GM23338 (cell line): ENCODE data around the gene LRIT3. TPM values are rescaled to one million over a fixed set of nuclear protein-coding genes. Genes with fewer than 3 reads are reported as not detected.
A peak's percentile ranks its signal among the peaks of the same experiment; 100 is the strongest.

ENCODE experiments used
- ATAC-seq: fragments of 200-7000 bp; cut with Tn5 transposase; 3 replicates; pipeline ENCODE4 v1.9.1; 2020
- DNase-seq: peaks from one replicate; pipeline ENCODE4 v3.0.0-alpha.2; 2015; ENCODE audit warnings: low spot score
- H2AFZ ChIP-seq: fragments of 200-600 bp; sonication (generic); 2 replicates; pipeline ENCODE4 v1.8.0; 2016; ENCODE audit warnings: antibody characterized with exemption, mild to moderate bottlenecking, moderate library complexity
- H3F3A ChIP-seq: fragments of 200-600 bp; sonication (generic); replicated peaks from 2 replicates; pipeline ENCODE4 v1.8.0; 2017; ENCODE audit warnings: antibody characterized with exemption, mixed run types, low read depth
- H3K27ac ChIP-seq: fragments of 200-600 bp; sonication (generic); 2 replicates; pipeline ENCODE4 v1.6.1; 2016; ENCODE audit warnings: low read depth
- H3K27me3 ChIP-seq: fragments of 200-600 bp; sonication (generic); 2 replicates; pipeline ENCODE4 v1.8.0; 2016; ENCODE audit warnings: mild to moderate bottlenecking, mixed run types, moderate library complexity; ENCODE audit not compliant: insufficient read depth
- H3K36me3 ChIP-seq: fragments of 200-600 bp; sonication (generic); 2 replicates; pipeline ENCODE4 v1.8.0; 2016; ENCODE audit warnings: mild to moderate bottlenecking; ENCODE audit not compliant: insufficient read depth
- H3K4me1 ChIP-seq: fragments of 200-600 bp; sonication (generic); 2 replicates; pipeline ENCODE4 v1.8.0; 2016; ENCODE audit warnings: mild to moderate bottlenecking, moderate library complexity; ENCODE audit not compliant: insufficient read depth
- H3K4me2 ChIP-seq: fragments of 200-600 bp; sonication (generic); 2 replicates; pipeline ENCODE4 v1.7.1; 2017; ENCODE audit warnings: mixed run types
- H3K4me3 ChIP-seq: fragments of 200-600 bp; sonication (generic); 2 replicates; pipeline ENCODE4 v1.6.1; 2016; ENCODE audit warnings: mixed run types
- H3K79me2 ChIP-seq: fragments of 200-600 bp; sonication (generic); replicated peaks from 2 replicates; pipeline ENCODE4 v1.8.0; 2017; ENCODE audit warnings: mild to moderate bottlenecking; ENCODE audit not compliant: insufficient read depth
- H3K9me2 ChIP-seq: fragments of 200-600 bp; sonication (generic); 2 replicates; pipeline ENCODE4 v1.8.0; 2017; ENCODE audit not compliant: insufficient read depth
- H4K20me1 ChIP-seq: fragments of 200-600 bp; sonication (generic); replicated peaks from 2 replicates; pipeline ENCODE4 v1.8.0; 2017; ENCODE audit warnings: mild to moderate bottlenecking; ENCODE audit not compliant: insufficient read depth
- H3K27ac Mint-ChIP-seq: 2 replicates; pipeline ENCODE4 v1.8.0; 2020; ENCODE audit warnings: inconsistent platforms, mild to moderate bottlenecking, moderate library complexity, mixed read lengths
- H3K27me3 Mint-ChIP-seq: 3 replicates; pipeline ENCODE4 v1.8.0; 2022; ENCODE audit warnings: low read depth, mild to moderate bottlenecking, moderate library complexity, mixed read lengths, inconsistent platforms; ENCODE audit not compliant: insufficient read depth, poor library complexity
- H3K36me3 Mint-ChIP-seq: 3 replicates; pipeline ENCODE4 v1.8.0; 2021; ENCODE audit warnings: low read depth, mild to moderate bottlenecking, inconsistent platforms, moderate library complexity, mixed read lengths
- H3K4me1 Mint-ChIP-seq: 3 replicates; pipeline ENCODE4 v1.8.0; 2020; ENCODE audit warnings: mild to moderate bottlenecking, inconsistent platforms, mixed read lengths
- H3K4me3 Mint-ChIP-seq: 3 replicates; pipeline ENCODE4 v1.8.0; 2021; ENCODE audit warnings: moderate library complexity, mild to moderate bottlenecking, inconsistent platforms, mixed read lengths
- H3K9me3 Mint-ChIP-seq: 3 replicates; pipeline ENCODE4 v1.8.0; 2020; ENCODE audit warnings: moderate library complexity, mild to moderate bottlenecking, inconsistent platforms, mixed read lengths
- CREB1 ChIP-seq: fragments of 250-450 bp; sonication (Bioruptor Pico); IDR thresholded peaks from 2 replicates; pipeline ENCODE4 v1.5.0; 2020; ENCODE audit warnings: low read depth, mild to moderate bottlenecking, moderate library complexity
- CTCF ChIP-seq, 2 experiments: fragments of 200-600 bp in 1 of 2; sonication (generic) in 1 of 2; conservative IDR thresholded peaks; 2 replicates each; pipeline versions ENCODE4 v1.5.1 to v1.6.1; 2016 to 2017; ENCODE audit warnings: antibody characterized with exemption in 2 of 2, low read depth in 2 of 2, mild to moderate bottlenecking in 2 of 2, moderate library complexity in 1 of 2
- ETS1 ChIP-seq: IDR thresholded peaks from 2 replicates; pipeline ENCODE4 v1.6.1; 2016; ENCODE audit warnings: antibody characterized with exemption
- EZH2 ChIP-seq: fragments of 200-600 bp; sonication (generic); IDR thresholded peaks from one replicate; pipeline ENCODE4 v1.8.0; 2017; ENCODE audit warnings: antibody characterized with exemption, mild to moderate bottlenecking, low read depth; ENCODE audit not compliant: unreplicated experiment
- EZH2phosphoT487 ChIP-seq: fragments of 200-600 bp; sonication (generic); IDR thresholded peaks from one replicate; pipeline ENCODE4 v1.8.1; 2018; ENCODE audit warnings: antibody characterized with exemption; ENCODE audit not compliant: unreplicated experiment
- JUNB ChIP-seq: IDR thresholded peaks from one replicate; pipeline ENCODE4 v1.6.1; 2016; ENCODE audit warnings: antibody characterized with exemption; ENCODE audit not compliant: unreplicated experiment
- NANOG ChIP-seq: IDR thresholded peaks from 2 replicates; pipeline ENCODE4 v1.6.1; 2016; ENCODE audit warnings: antibody characterized with exemption, borderline replicate concordance
- POLR2AphosphoS5 ChIP-seq: IDR thresholded peaks from 2 replicates; pipeline ENCODE4 v1.6.1; 2016; ENCODE audit warnings: antibody characterized with exemption, low read depth
- STAT1 ChIP-seq: IDR thresholded peaks from one replicate; pipeline ENCODE4 v1.6.1; 2016; ENCODE audit warnings: antibody characterized with exemption; ENCODE audit not compliant: unreplicated experiment
- ZNF114 ChIP-seq: fragments of 250-450 bp; sonication (Bioruptor Pico); IDR thresholded peaks from 2 replicates; pipeline ENCODE4 v1.5.0; 2020; ENCODE audit warnings: mild to moderate bottlenecking, moderate library complexity
- ZNF331 ChIP-seq: fragments of 250-450 bp; sonication (Bioruptor Pico); IDR thresholded peaks from 2 replicates; pipeline ENCODE4 v1.5.0; 2020; ENCODE audit warnings: low read depth, mild to moderate bottlenecking, moderate library complexity
- ZNF462 ChIP-seq: fragments of 250-450 bp; sonication (Bioruptor Pico); IDR thresholded peaks from 2 replicates; pipeline ENCODE4 v1.5.0; 2020; ENCODE audit warnings: mild to moderate bottlenecking, moderate library complexity
- polyA plus RNA-seq: library from polyadenylated mRNA; unstranded; fragments of >200 nt; fragmentation: Nextera tagmentation; extraction: Ambion mirVana; gene quantifications from 2 replicates; pipeline ENCODE4 v1.2.1, GENCODE V29; 2016
- total RNA-seq: library from RNA; depleted of rRNA; stranded (reverse); fragments of >200 nt; shearing (Covaris generic); gene quantifications from 2 replicates; pipeline ENCODE4 v1.2.3, GENCODE V29; 2014
- TF ChIP-seq, protein P1 (sequence below): IDR thresholded peaks from one replicate; pipeline ENCODE4 v1.6.1; 2018; ENCODE audit warnings: antibody characterized with exemption; ENCODE audit not compliant: unreplicated experiment

LRIT3 gene
- total and polyA plus RNA-seq, 2 experiments from 2014 or later = 0.14 TPM; not detected in 1

DNA sequence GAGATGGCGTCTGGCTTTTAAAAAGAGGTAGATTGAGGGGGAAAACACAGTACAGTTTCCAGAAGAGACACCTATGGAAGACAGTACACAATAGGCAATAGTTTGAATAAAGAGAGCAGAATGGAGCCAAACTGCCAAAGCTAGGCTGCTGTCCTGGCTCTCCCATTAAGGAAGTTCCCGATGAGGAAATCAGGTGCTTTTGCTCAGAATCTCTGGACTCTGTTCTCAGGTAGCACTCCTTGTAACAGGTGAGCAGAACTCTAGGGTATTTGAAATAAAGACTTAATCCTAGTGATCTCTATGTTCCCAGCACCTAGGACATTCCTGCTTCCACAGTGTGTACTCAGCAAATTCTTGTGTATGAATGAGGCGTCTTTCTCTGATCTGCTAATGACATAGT lies 66.4 kb downstream of the LRIT3 start:
- Mint-ChIP-seq H3K27ac (no peak overlapping the region), H3K9me3 (no peaks in the 10 kb centered on the region), H3K36me3 (no peaks in the 10 kb centered on the region), H3K4me1 (peaks cover 38% of the 10 kb centered on the region), H3K4me3 (peak overlapping the region; percentile 32; the same call in 2 of the 3 replicates), H3K27me3 (peaks cover 2% of the 10 kb centered on the region)
- Histone ChIP-seq H3K27me3 (no peaks in the 10 kb centered on the region), H4K20me1 (no peaks in the 10 kb centered on the region), H3K79me2 (no peaks in the 10 kb centered on the region), H3K4me1 (peaks cover 26% of the 10 kb centered on the region), H3K27ac (no peak overlapping the region), H3K9me2 (no peaks in the 10 kb centered on the region), H3K36me3 (no peaks in the 10 kb centered on the region), H3K4me3 (no peak overlapping the region), H3K4me2 (peak overlapping the region; percentile 58), H3F3A (no peaks in the 10 kb centered on the region), H2AFZ (no peak overlapping the region; the same call in 1 of the 2 replicates)
- TF ChIP-seq STAT1 (no peak), POLR2AphosphoS5 (no peak), EZH2 (no peak), ZNF331 (CRISPR knock-in tag) (no peak), ETS1 (no peak), JUNB (no peak), CREB1 (CRISPR knock-in tag) (no peak), ZNF462 (CRISPR knock-in tag) (no peak), NANOG (no peak), EZH2phosphoT487 (no peak), CTCF (conservative IDR thresholded peaks at IDR 0.05; ENCODE audit: low read depth in 2 of 2) (no peak), ZNF114 (no peak)
- TF ChIP-seq, protein P1, sequence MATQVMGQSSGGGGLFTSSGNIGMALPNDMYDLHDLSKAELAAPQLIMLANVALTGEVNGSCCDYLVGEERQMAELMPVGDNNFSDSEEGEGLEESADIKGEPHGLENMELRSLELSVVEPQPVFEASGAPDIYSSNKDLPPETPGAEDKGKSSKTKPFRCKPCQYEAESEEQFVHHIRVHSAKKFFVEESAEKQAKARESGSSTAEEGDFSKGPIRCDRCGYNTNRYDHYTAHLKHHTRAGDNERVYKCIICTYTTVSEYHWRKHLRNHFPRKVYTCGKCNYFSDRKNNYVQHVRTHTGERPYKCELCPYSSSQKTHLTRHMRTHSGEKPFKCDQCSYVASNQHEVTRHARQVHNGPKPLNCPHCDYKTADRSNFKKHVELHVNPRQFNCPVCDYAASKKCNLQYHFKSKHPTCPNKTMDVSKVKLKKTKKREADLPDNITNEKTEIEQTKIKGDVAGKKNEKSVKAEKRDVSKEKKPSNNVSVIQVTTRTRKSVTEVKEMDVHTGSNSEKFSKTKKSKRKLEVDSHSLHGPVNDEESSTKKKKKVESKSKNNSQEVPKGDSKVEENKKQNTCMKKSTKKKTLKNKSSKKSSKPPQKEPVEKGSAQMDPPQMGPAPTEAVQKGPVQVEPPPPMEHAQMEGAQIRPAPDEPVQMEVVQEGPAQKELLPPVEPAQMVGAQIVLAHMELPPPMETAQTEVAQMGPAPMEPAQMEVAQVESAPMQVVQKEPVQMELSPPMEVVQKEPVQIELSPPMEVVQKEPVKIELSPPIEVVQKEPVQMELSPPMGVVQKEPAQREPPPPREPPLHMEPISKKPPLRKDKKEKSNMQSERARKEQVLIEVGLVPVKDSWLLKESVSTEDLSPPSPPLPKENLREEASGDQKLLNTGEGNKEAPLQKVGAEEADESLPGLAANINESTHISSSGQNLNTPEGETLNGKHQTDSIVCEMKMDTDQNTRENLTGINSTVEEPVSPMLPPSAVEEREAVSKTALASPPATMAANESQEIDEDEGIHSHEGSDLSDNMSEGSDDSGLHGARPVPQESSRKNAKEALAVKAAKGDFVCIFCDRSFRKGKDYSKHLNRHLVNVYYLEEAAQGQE = no peak
- ATAC-seq (no peak), DNase-seq (peak; percentile 5)
